Endothelial cell of umbilical vein (primary cell): ENCODE results near the gene SULF2. TPM values are rescaled to one million over a fixed set of nuclear protein-coding genes. Genes with fewer than 3 reads are reported as not detected.

ENCODE experiments used
- BruUV-seq: library from RNA; stranded (reverse); fragments of 400-500 nt; replicated peaks from 2 replicates; lab custom pipeline; 2021; lab: Mats Ljungman, UMichigan
- CTCF ChIA-PET: fragments of 300-600, 350-600 bp; sonication (Branson Sonifier 250); formaldehyde crosslinking; loops from one replicate; lab custom pipeline; 2021; ENCODE audit warnings: antibody characterized with exemption, inconsistent platforms; lab: Charles Lee
- POLR2A ChIA-PET: fragments of 300-600, 350-600 bp; sonication (Branson Sonifier 250); formaldehyde crosslinking; loops from one replicate; lab custom pipeline; 2021; ENCODE audit warnings: antibody characterized with exemption, inconsistent platforms; lab: Charles Lee
- DNase-seq: peaks from one replicate; pipeline ENCODE4 v3.0.0-alpha.2; 2011; ENCODE audit warnings: low read depth, low spot score
- FAIRE-seq: peaks from 2 replicates; lab custom pipeline; 2011; peaks lifted over from hg19 to GRCh38; lab: Jason Lieb, UNC
- H2AFZ ChIP-seq: 2 replicates; pipeline ENCODE4 v1.6.0; 2012; ENCODE audit warnings: low read depth, low read length, control low read depth, inconsistent platforms
- H3K27ac ChIP-seq: 2 replicates; pipeline ENCODE4 v1.5.1; 2011; ENCODE audit warnings: low read depth, mild to moderate bottlenecking, control low read depth, low read length, moderate library complexity; ENCODE audit not compliant: insufficient read depth
- H3K27me3 ChIP-seq, 2 experiments: 2 replicates each; pipeline versions ENCODE4 v1.6.0 to v1.6.1; 2011; ENCODE audit warnings: low read length in 2 of 2, mixed read lengths in 1 of 2; ENCODE audit not compliant: control insufficient read depth in 2 of 2, insufficient read depth in 2 of 2
- H3K36me3 ChIP-seq, 2 experiments: 2 replicates in 1 of 2; 3 replicates in 1 of 2; pipeline ENCODE4 v1.5.1; 2011; ENCODE audit warnings: low read length in 2 of 2, mild to moderate bottlenecking in 1 of 2, moderate library complexity in 1 of 2; ENCODE audit not compliant: control insufficient read depth in 2 of 2, insufficient read depth in 2 of 2; ENCODE audit errors: extremely low read depth in 1 of 2
- H3K4me1 ChIP-seq: 3 replicates; pipeline ENCODE4 v1.5.1; 2011; ENCODE audit warnings: mild to moderate bottlenecking, low read length; ENCODE audit not compliant: control insufficient read depth, insufficient read depth; ENCODE audit errors: extremely low read depth
- H3K4me2 ChIP-seq: 2 replicates; pipeline ENCODE4 v1.6.1; 2011; ENCODE audit warnings: low read length, control low read depth, mixed read lengths; ENCODE audit not compliant: insufficient read depth
- H3K4me3 ChIP-seq, 3 experiments: fragments of 200-600 bp in 1 of 3; sonication (generic), shearing (Covaris generic) in 1 of 3; replicated peaks in 1 of 3; 2 replicates each; pipeline ENCODE4 v1.5.1; 2011 to 2016; ENCODE audit warnings: control low read depth in 3 of 3, low read length in 3 of 3, mild to moderate bottlenecking in 2 of 3, inconsistent platforms in 1 of 3, low read depth in 1 of 3, moderate library complexity in 1 of 3; ENCODE audit not compliant: insufficient read depth in 1 of 3
- H3K79me2 ChIP-seq: 2 replicates; pipeline ENCODE4 v1.6.0; 2012; ENCODE audit warnings: low read length, inconsistent platforms; ENCODE audit not compliant: control insufficient read depth, insufficient read depth
- H3K9ac ChIP-seq: replicated peaks from 2 replicates; pipeline ENCODE3; 2011; ENCODE audit warnings: low read length, control low read depth; ENCODE audit not compliant: insufficient read depth; ENCODE audit errors: extremely low read depth
- H3K9me1 ChIP-seq: replicated peaks from 3 replicates; pipeline ENCODE4 v1.6.0; 2011; ENCODE audit warnings: mild to moderate bottlenecking, low read length; ENCODE audit not compliant: control insufficient read depth, insufficient read depth; ENCODE audit errors: extremely low read depth
- H3K9me3 ChIP-seq: replicated peaks from 2 replicates; pipeline ENCODE4 v1.5.1; 2012; ENCODE audit warnings: low read length, inconsistent platforms; ENCODE audit not compliant: control insufficient read depth, insufficient read depth
- H4K20me1 ChIP-seq: replicated peaks from 2 replicates; pipeline ENCODE3; 2011; ENCODE audit warnings: mild to moderate bottlenecking, low read length; ENCODE audit not compliant: control insufficient read depth, insufficient read depth; ENCODE audit errors: extremely low read depth
- EZH2 ChIP-seq: IDR thresholded peaks from 2 replicates; pipeline ENCODE4 v1.6.1; 2012; ENCODE audit warnings: borderline replicate concordance, low read depth, mild to moderate bottlenecking, moderate library complexity, low read length, inconsistent platforms; ENCODE audit not compliant: severe bottlenecking
- GATA2 ChIP-seq: IDR thresholded peaks from 2 replicates; pipeline ENCODE4 v1.7.0; 2011; ENCODE audit warnings: low read depth, mild to moderate bottlenecking, moderate library complexity, mixed read lengths, low read length; ENCODE audit not compliant: insufficient read length, insufficient read depth
- JUN ChIP-seq: IDR thresholded peaks from 2 replicates; pipeline ENCODE4 v1.6.1; 2011; ENCODE audit warnings: borderline replicate concordance, low read depth; ENCODE audit not compliant: insufficient read length, insufficient read depth
- MYC ChIP-seq: IDR thresholded peaks from one replicate; pipeline ENCODE4 v1.6.1; 2011; ENCODE audit warnings: mild to moderate bottlenecking, low read depth, low read length
- POLR2A ChIP-seq: IDR thresholded peaks from 2 replicates; pipeline ENCODE4 v1.6.1; 2012; ENCODE audit warnings: low read depth, mild to moderate bottlenecking, control low read depth, low read length
- POLR2AphosphoS5 ChIP-seq: IDR thresholded peaks from 2 replicates; pipeline ENCODE4 v1.6.1; 2012; ENCODE audit warnings: low read depth, mild to moderate bottlenecking, control low read depth, low read length, moderate library complexity; ENCODE audit not compliant: insufficient read depth
- dilution Hi-C: fragments of 300-500 bp; cut with MboI; formaldehyde crosslinking; loops from one replicate; pipeline ENCODE4 v1.15.0; 2019; ENCODE audit warnings: low sequenced_read_pairs; ENCODE audit not compliant: extremely low pct_ligation_motif_present
- intact Hi-C: fragments of 100-400 bp; cut with micrococcal nuclease; formaldehyde crosslinking; loops from one replicate; pipeline ENCODE4 v1.10.0; 2022
- polyA plus RNA-seq, 4 experiments: library from polyadenylated mRNA; depleted of rRNA in 3 of 4; stranded (reverse) in 3 of 4; unstranded in 1 of 4; fragments of >200 nt; gene quantifications; 2 replicates each; pipeline versions ENCODE4 v1.2.1 to v1.2.3, GENCODE V29; 2011 to 2012; ENCODE audit warnings: missing spikeins in 1 of 4
- total RNA-seq: library from RNA; stranded (reverse); gene quantifications from 2 replicates; pipeline ENCODE4 v1.2.3, GENCODE V29; 2021
- TF ChIP-seq, protein P1 (sequence below): IDR thresholded peaks from 2 replicates; pipeline ENCODE4 v1.6.1; 2011; ENCODE audit not compliant: insufficient read depth, insufficient read length

Gene SULF2
- total and polyA plus RNA-seq, 2 donors (not counting 3 experiments of a cell fraction or from before 2014, with no cell fraction given), result 58.5 to 160 TPM

DNA sequence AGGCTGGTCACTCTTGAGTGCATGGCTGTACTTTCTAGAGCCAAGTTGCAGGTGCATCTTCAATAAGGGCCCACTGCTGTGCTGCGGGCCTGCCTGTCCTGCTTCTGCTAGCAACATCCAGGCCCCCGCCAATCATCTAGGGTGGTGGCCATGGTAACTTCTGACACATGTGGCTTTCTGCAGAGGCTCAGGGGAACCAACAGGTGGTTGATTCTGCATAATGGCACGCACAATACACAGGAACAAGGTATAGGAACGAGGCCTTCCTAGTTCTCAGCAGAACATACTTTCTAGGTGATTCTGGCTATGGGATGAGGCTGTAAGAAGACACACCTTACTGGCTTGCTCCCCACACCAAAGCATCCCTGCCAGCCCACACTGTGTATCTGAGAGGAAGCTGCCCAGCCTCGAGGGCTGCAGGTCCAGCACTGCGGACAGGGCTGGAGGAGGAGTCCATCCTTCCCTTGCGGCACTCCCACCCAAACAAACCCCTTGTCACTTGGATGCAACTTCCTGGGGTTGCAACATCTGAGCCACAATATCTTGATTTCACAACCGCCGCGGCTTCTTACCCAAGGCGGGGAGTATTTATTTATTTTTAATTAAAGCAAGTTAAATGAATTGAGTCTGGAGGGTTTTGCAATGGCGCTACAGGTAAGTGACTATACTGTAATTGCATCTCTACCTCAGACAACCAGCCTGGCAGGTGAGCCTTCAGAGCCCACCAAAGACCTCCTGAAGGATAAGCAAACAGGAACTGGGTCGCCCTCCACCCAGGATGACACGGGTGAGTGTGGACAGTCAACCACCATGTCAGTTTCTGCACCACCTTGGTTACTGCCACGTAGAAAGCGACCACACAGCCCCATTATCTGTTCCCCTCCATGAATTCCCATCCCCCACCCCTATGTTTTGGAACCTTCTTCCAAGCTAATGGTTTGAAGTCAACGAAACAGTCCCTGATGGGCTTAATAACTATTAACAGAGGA lies 49.6 kb downstream of the SULF2 start:
- H3K4me2 ChIP-seq, result no peak overlapping the region
- H3K4me3 ChIP-seq, result no peak overlapping the region
- H3K9me1 ChIP-seq, result no peaks in the 10 kb centered on the region
- BruUV-seq, result no TSS peak
- no peaks in the 10 kb centered on the region for H4K20me1 ChIP-seq
- H3K36me3 ChIP-seq, result no peaks in the 10 kb centered on the region
- no peak for DNase-seq
- no peak overlapping the region for H3K9ac ChIP-seq
- no peaks in the 10 kb centered on the region for H3K4me1 ChIP-seq
- no peaks in the 10 kb centered on the region for H3K9me3 ChIP-seq
- intact Hi-C loops, result no loop called here
- no peak overlapping the region for H3K27ac ChIP-seq
- dilution Hi-C loops, result no loop called here
- TF ChIP-seq POLR2A, result no peak
- no peak for TF ChIP-seq JUN
- TF ChIP-seq, protein P1, sequence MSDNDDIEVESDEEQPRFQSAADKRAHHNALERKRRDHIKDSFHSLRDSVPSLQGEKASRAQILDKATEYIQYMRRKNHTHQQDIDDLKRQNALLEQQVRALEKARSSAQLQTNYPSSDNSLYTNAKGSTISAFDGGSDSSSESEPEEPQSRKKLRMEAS, result no peak
- H3K27me3 ChIP-seq, result no peaks in the 10 kb centered on the region
- ChIA-PET CTCF (interaction anchor here (0.9 to 1.8 kb wide), 2 partner anchors 10 to 885 kb away, joined by 4 to 8 read pairs; no protein-coding TSS in a partner anchor), POLR2A (no interaction called here)
- no peak overlapping the region for H2AFZ ChIP-seq
- FAIRE-seq, result no peak
- no peaks in the 10 kb centered on the region for H3K79me2 ChIP-seq

DNA sequence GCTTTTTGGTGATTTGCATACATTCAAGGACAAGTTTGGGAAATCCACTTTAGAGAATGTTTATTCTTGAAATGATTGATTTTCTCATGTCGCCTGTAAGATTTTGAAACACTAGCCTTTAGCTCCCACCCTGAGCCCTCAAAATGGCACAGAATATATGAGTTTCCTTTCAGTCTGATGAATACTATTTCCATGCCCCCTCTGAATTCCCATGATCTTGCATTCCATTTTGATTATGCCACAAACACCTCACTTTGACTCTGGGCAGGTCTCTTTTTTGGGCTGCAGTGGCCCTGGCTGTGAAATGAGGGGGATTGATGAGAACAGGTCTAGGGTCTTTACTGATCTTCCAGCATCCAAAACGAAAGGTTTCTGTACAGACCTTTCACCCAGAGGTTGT lies 50.4 kb downstream of the SULF2 start:
- intact Hi-C loops, result no loop called here
- ChIA-PET POLR2A (no interaction called here), CTCF (interaction anchor here (0.9 to 1.8 kb wide), 2 partner anchors 10 to 886 kb away, joined by 4 to 8 read pairs; no protein-coding TSS in a partner anchor)
- Histone ChIP-seq H4K20me1 (no peaks in the 10 kb centered on the region), H3K4me3 (no peak overlapping the region), H3K4me1 (no peaks in the 10 kb centered on the region), H3K9ac (no peak overlapping the region), H3K4me2 (no peak overlapping the region), H3K27me3 (no peaks in the 10 kb centered on the region), H2AFZ (no peak overlapping the region), H3K79me2 (no peaks in the 10 kb centered on the region), H3K27ac (no peak overlapping the region), H3K9me1 (no peaks in the 10 kb centered on the region), H3K9me3 (no peaks in the 10 kb centered on the region), H3K36me3 (no peaks in the 10 kb centered on the region)
- BruUV-seq, result no TSS peak
- FAIRE-seq (no peak), DNase-seq (no peak)
- dilution Hi-C loops, result no loop called here
- no peak for TF ChIP-seq MYC
- TF ChIP-seq POLR2AphosphoS5, result no peak
- no peak for TF ChIP-seq GATA2
- TF ChIP-seq POLR2A, result no peak
- TF ChIP-seq EZH2, result no peak
